HEK293 (cell line): ENCODE measurements around the gene SKIL.

Source experiments
- SCRT2 ChIP-seq: fragments of 450-650 bp; formaldehyde crosslinking; IDR thresholded peaks from 2 replicates; pipeline ENCODE4 v1.5.1; 2016; ENCODE audit warnings: missing biosample characterization, missing genetic modification characterization
- ZBTB1 ChIP-seq: fragments of 450-650 bp; formaldehyde crosslinking; IDR thresholded peaks from 2 replicates; pipeline ENCODE4 v1.5.1; 2016; ENCODE audit warnings: missing biosample characterization, missing genetic modification characterization
- ZNF24 ChIP-seq: fragments of 450-650 bp; formaldehyde crosslinking; IDR thresholded peaks from 2 replicates; pipeline ENCODE4 v1.5.1; 2016; ENCODE audit warnings: missing biosample characterization, missing genetic modification characterization
- ZNF449 ChIP-seq: fragments of 450-650 bp; formaldehyde crosslinking; IDR thresholded peaks from 2 replicates; pipeline ENCODE4 v1.5.1; 2017; ENCODE audit warnings: missing biosample characterization, mild to moderate bottlenecking, missing genetic modification characterization, moderate library complexity
- ZNF530 ChIP-seq: fragments of 450-650 bp; formaldehyde crosslinking; IDR thresholded peaks from 2 replicates; pipeline ENCODE4 v1.5.1; 2016; ENCODE audit warnings: low read depth, missing biosample characterization, missing genetic modification characterization
- ZNF707 ChIP-seq: fragments of 450-650 bp; formaldehyde crosslinking; IDR thresholded peaks from 2 replicates; pipeline ENCODE4 v1.5.1; 2016; ENCODE audit warnings: missing biosample characterization, missing genetic modification characterization
- TF ChIP-seq, protein P1 (sequence below): fragments of 450-650 bp; formaldehyde crosslinking; IDR thresholded peaks from 2 replicates; pipeline ENCODE4 v1.5.1; 2016; ENCODE audit warnings: missing biosample characterization, missing genetic modification characterization
- TF ChIP-seq, protein P2 (sequence below): fragments of 450-650 bp; formaldehyde crosslinking; IDR thresholded peaks from 2 replicates; pipeline ENCODE4 v1.5.1; 2016; ENCODE audit warnings: missing biosample characterization, missing genetic modification characterization

- TF ChIP-seq, protein P1, sequence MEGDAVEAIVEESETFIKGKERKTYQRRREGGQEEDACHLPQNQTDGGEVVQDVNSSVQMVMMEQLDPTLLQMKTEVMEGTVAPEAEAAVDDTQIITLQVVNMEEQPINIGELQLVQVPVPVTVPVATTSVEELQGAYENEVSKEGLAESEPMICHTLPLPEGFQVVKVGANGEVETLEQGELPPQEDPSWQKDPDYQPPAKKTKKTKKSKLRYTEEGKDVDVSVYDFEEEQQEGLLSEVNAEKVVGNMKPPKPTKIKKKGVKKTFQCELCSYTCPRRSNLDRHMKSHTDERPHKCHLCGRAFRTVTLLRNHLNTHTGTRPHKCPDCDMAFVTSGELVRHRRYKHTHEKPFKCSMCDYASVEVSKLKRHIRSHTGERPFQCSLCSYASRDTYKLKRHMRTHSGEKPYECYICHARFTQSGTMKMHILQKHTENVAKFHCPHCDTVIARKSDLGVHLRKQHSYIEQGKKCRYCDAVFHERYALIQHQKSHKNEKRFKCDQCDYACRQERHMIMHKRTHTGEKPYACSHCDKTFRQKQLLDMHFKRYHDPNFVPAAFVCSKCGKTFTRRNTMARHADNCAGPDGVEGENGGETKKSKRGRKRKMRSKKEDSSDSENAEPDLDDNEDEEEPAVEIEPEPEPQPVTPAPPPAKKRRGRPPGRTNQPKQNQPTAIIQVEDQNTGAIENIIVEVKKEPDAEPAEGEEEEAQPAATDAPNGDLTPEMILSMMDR = no peak
- TF ChIP-seq ZNF707 (tag by site-specific recombination) = no peak
- TF ChIP-seq ZNF24 (tag by site-specific recombination) = no peak
- TF ChIP-seq ZNF449 (tag by site-specific recombination) = no peak
- no peak for TF ChIP-seq SCRT2 (tag by site-specific recombination)
- no peak for TF ChIP-seq ZBTB1 (tag by site-specific recombination)
- TF ChIP-seq, protein P2, sequence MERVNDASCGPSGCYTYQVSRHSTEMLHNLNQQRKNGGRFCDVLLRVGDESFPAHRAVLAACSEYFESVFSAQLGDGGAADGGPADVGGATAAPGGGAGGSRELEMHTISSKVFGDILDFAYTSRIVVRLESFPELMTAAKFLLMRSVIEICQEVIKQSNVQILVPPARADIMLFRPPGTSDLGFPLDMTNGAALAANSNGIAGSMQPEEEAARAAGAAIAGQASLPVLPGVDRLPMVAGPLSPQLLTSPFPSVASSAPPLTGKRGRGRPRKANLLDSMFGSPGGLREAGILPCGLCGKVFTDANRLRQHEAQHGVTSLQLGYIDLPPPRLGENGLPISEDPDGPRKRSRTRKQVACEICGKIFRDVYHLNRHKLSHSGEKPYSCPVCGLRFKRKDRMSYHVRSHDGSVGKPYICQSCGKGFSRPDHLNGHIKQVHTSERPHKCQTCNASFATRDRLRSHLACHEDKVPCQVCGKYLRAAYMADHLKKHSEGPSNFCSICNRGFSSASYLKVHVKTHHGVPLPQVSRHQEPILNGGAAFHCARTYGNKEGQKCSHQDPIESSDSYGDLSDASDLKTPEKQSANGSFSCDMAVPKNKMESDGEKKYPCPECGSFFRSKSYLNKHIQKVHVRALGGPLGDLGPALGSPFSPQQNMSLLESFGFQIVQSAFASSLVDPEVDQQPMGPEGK = no peak
- no peak for TF ChIP-seq ZNF530 (tag by site-specific recombination)
Measured at GRCh38 chr3:170421758-170422157, 64.2 kb downstream of the SKIL start.
